Cardiac fibroblast (primary cell): ENCODE results near the gene ARAP3.

Source experiments
- DNase-seq, 2 donors: peaks; one replicate each; pipeline versions ENCODE4 v3.0.0 to v3.0.0-alpha.2; 2010; ENCODE audit warnings: low read depth in 2 of 2
- H3K4me3 ChIP-seq, 2 donors: replicated peaks in 1 of 2; 1 replicate in 1 of 2; 2 replicates in 1 of 2; pipeline ENCODE4 v1.5.1; 2011; ENCODE audit warnings: low read depth in 2 of 2, low read length in 2 of 2, mild to moderate bottlenecking in 2 of 2, moderate library complexity in 1 of 2
- TF ChIP-seq, protein P1 (sequence below): IDR thresholded peaks from one replicate; pipeline ENCODE4 v1.5.1; 2011; ENCODE audit warnings: low read depth, mild to moderate bottlenecking, low read length, inconsistent platforms

The ARAP3 gene

DNA sequence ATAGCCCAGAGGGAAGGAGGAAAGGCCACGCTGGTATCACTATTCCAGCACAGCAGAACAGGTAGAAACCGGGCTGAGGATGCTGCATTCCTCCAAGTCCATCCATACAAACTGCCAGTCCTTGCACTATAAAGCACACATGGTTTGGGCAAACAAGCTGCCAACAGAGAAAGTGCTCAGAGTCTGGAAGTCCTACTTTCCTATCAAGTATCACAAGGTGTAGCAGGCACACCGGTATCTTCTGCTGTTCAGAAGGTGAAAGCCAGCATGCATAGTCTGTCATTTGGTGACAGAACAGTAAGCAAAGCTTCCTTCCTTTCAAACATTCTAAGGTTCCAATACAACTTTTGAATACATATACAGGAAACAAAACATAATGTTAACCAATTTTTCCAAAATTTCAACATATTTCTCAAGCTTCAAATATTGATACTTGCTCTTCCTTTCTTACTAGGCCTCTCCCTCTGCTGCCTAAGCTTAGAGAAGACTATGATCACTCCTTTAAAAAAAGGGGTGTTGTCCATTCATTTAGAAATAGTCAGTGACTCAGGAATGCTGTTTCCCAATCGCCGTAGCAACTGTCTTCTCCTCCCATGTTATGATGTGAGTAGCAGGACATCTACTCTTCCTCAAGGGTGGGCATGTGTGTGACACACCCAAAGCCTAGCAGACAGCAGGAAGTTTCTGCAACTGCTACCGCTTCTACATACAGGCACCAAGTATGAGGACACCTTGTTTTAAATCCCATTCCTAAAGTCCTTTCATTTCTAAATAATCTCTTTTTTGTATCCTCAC is 77.9 kb downstream of the ARAP3 start:
- peak; percentile 91 to 98 for DNase-seq
- TF ChIP-seq, protein P1, sequence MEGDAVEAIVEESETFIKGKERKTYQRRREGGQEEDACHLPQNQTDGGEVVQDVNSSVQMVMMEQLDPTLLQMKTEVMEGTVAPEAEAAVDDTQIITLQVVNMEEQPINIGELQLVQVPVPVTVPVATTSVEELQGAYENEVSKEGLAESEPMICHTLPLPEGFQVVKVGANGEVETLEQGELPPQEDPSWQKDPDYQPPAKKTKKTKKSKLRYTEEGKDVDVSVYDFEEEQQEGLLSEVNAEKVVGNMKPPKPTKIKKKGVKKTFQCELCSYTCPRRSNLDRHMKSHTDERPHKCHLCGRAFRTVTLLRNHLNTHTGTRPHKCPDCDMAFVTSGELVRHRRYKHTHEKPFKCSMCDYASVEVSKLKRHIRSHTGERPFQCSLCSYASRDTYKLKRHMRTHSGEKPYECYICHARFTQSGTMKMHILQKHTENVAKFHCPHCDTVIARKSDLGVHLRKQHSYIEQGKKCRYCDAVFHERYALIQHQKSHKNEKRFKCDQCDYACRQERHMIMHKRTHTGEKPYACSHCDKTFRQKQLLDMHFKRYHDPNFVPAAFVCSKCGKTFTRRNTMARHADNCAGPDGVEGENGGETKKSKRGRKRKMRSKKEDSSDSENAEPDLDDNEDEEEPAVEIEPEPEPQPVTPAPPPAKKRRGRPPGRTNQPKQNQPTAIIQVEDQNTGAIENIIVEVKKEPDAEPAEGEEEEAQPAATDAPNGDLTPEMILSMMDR, result no peak
- no peak overlapping the region for H3K4me3 ChIP-seq
